HS-5 (cell line): ENCODE data around the gene NTRK3.
"Not testable (repeated sequence)": the region's sequence is repeated elsewhere in the genome, so short reads cannot be mapped to it uniquely, and the experiment has no call there.

Experiments
- DNase-seq: peaks from one replicate; pipeline ENCODE4 v3.0.0-alpha.2; 2012; ENCODE audit warnings: low read depth

NTRK3 gene

GRCh38 chr15:87874896-87875711 lies 381.4 kb downstream of the NTRK3 start:
- no peak for DNase-seq

GRCh38 chr15:87873516-87873915 lies 383.0 kb downstream of the NTRK3 start:
- DNase-seq, result no peak

DNA sequence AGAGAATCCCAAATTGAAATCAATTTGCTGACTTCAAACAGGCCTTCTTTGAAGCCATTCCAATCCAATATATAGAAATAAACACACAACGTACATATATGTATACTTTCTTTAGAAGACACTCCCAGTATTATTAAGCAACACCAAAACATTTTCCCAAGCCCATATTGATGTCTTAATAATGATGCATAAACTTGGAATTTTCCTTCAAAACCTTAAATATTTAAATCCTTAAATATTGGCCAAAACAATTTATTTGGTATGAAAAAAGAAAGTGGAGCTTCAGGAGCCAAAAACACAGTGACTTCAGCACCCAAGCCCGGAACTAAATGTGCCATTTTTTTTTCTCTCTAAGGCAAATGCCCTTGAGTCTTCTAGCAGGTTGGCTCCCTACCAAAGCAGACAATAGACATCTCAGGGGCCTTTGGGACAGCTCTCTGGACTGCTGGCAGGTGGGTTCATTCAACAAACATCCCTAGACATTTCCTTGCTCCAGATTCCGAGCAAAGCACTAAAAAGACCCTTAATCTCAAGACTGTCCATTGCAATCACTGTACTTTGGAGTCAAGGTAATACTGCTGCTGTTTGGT lies 384.7 kb downstream of the NTRK3 start:
- no peak for DNase-seq

- DNase-seq, result peak; percentile 85
Observed at GRCh38 chr15:87871258-87871681, 385.3 kb downstream of the NTRK3 start.

- DNase-seq, result no peak
Observed at GRCh38 chr15:87866961-87867360, 389.6 kb downstream of the NTRK3 start.

DNA sequence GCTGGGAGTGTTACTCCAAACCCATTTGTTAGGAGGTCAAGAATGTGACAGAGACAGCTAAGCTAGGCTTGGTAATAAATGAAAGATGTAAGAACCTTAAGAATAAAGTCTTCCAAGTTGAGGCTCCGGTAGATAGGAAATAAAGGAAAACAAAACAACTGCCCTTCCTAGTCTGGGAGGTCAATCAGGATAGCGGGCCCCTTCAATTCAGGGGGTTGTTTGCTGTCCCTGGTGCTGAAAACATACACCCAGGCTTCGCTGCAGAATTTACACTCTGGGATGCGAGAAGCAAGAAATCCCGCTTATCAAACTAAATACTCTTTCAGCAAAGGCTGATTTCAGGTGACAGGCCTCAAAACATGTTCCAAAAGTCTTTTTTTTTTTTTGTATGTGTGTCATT lies 393.4 kb downstream of the NTRK3 start:
- no peak for DNase-seq

DNA sequence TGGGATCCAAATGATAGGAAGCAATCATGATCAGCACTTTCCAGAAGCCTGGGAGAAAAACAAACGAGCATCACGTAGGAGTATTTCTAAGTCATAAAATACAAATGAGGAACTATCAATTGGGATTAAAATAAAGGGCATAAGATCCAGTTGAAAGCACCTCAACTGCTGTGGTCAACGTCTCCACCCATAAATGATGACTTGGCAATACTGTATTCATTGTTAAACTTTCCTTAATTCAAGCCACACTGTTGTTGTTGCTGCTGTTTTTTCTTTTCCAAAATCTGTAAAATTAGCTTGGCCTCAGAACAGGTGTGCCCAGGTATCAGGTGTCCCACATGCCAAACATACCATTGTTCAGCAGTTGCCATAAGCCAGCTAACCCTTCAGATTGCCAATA lies 395.8 kb downstream of the NTRK3 start:
- no peak for DNase-seq

DNA sequence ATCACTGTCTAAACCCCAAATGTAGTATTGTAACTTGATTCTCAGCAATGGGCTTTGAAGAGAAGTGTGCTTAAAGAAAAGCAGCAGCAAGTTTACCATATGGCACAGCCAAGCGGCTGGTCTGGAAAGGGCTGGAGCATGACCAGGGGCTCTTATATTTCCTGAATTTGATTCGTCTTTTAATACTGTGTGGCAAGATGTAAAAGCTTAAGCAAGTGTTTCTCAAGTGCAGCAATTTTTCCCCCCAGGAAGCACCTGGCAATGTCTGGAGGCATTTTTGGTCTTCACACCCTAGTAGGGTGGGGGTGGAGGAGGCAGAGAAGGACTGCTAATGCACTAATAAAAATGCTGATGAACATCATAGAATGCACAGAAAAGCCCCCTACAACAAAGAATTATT lies 397.9 kb downstream of the NTRK3 start:
- DNase-seq, result no peak

- no peak for DNase-seq
Observed at GRCh38 chr15:87851497-87851896, 405.0 kb downstream of the NTRK3 start.

DNA sequence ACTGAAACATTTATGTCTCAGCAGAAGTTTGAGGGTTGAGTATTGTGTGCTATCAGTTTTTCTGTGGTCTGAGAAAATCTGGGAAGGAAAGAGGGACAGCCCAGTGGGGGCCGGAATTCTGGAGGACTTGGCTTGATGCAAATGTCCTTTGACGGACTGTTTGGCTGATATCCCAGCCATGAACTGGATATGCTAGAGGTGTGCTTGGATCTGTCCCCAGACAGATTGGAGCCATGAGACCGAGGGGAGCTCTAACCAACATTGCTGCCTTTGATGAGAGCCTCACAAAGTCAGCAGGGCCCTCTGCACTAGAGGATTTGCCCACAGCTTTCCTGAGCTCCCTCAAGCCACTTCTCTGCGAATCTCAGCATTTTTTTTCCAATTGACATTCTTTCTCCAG lies 405.6 kb downstream of the NTRK3 start:
- DNase-seq, result no peak

DNA sequence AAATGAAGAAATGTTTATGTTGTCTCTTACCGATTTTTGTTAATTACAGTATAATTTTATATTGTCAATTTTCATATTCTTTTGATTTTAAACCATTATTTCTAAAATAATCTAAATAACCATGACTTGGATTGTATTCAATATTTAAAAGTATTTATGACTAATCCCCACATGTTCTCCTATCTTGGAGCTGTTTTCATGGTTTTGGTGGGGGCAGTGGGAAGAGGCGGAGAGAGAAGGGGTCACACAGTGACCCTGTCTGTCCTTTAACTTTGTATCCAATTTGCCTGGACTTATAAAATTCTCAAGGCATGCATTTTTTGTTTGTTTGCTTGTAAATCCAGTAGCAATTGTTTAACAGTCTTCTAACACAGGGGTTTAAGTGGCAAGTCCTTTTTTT lies 407.4 kb downstream of the NTRK3 start:
- DNase-seq, result no peak

- DNase-seq, result no peak
Observed at GRCh38 chr15:87848012-87848411, 408.5 kb downstream of the NTRK3 start.

- no peak for DNase-seq
Observed at GRCh38 chr15:87846746-87847145, 409.8 kb downstream of the NTRK3 start.

- no peak for DNase-seq
Observed at GRCh38 chr15:87843312-87843711, 413.2 kb downstream of the NTRK3 start.

DNA sequence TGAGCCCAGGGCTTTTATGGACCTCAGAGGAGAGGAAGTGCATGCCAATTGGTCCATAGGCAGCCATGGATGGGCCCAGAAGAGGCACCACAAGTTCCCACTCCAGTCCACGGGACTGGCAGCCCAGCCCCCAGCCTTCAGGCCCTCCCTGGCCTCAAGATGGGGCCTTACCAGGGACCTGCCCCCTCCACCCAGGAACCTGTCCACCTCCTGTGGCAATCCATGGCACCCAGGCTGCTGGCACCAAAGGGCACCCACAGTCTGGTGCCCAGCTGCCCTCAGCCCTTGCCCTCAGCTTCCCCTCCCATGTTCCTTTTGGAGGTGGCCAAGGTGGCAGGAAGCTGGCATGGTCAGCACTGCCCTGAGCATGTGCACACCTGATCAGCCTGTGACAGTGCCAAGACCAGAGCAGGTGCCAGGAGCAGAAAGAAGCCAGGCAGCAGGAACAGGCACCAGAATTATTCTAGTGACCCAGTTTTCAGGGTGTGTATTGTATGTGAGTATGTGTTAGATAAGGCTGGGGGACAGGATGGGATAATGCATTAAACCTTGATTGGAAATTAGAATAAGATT lies 415.0 kb downstream of the NTRK3 start:
- no peak for DNase-seq

DNA sequence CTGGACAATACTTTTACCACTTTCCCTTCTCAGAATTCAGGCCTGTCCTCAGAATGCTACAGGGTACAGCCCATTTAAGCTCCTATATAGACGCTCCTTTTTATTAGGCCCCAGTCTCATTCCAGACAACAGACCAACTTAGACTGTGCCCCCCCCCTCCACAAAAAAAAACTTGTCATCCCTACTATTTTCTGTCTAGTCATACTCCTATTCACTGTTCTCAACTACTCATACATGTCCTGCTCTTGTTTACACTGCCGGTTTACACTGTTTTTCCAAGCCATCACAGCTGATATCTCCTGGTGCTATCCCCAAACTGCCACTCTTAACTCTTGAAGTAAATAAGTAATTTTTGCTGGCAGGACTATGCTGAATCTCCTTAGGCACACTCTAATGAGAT lies 420.7 kb downstream of the NTRK3 start:
- not testable (repeated sequence) for DNase-seq

DNA sequence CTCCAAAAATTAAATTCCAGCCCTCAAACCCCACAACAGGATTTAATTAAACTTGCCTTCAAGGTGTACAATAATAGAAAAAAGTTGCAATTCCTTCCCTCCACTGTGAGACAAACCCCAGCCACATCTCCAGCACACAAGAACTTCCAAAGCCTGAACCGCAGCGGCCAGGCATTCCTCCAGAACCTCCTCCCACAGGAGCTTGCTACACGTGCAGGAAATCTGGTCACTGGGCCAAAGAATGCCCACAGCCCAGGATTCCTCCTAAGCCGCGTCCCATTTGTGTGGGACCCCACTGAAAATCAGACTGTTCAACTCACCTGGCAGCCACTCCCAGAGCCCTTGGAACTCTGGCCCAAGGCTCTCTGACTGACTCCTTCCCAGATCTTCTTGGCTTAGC lies 423.2 kb downstream of the NTRK3 start:
- not testable (repeated sequence) for DNase-seq

DNA sequence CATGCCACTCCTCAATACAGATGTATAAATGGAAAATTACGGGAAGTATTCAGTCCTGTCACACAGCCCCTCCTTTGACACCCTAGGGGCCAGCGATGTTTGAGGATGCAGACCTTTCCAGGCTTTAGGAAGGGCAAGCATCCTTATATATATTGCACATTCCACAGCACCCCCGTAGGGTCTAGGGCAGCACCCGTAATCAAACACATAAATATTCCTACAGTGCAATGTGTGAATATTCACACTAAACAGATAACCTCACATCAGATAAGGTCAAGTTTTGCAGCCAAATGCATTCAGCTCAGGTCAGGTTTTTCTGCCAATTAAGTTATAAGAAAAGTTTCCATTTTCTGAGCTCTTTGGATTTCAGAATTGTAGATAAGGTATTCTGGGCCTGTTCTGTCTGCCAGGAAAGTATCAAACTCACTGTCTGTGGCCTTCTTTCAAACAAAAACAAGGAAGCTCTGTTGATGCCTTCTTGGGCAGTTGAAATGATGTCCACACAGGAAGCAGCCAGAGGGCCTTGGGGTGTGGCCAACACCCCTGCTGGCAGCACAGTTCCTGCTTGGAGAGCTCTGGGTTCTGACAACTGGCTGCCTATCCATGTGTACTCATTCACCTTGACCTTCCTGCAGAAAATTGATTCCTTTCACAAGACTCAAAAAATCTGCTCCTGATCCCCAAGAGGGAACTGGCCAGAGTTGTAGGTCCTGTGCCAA lies 427.0 kb downstream of the NTRK3 start:
- no peak for DNase-seq

DNA sequence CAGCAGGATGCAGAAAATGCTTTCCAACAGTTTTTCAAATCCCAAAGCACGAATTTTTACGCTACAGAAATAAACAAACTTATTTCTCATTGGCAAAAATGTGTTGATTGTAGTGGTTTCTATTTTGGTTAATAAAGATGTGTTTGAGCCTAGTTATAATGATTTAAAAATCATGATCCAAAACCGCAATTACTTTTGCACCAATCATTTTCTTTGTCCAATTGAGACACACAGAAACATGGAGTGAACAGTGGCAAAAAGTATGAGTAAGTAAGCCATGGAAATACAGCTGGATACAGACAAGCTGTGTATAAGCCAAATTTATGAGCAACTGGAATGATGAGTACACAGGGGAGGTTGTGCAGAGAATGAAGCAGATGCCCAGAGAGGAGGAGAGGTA lies 427.9 kb downstream of the NTRK3 start:
- no peak for DNase-seq

- DNase-seq, result peak; percentile 6
Observed at GRCh38 chr15:87827131-87827530, 429.4 kb downstream of the NTRK3 start.

DNA sequence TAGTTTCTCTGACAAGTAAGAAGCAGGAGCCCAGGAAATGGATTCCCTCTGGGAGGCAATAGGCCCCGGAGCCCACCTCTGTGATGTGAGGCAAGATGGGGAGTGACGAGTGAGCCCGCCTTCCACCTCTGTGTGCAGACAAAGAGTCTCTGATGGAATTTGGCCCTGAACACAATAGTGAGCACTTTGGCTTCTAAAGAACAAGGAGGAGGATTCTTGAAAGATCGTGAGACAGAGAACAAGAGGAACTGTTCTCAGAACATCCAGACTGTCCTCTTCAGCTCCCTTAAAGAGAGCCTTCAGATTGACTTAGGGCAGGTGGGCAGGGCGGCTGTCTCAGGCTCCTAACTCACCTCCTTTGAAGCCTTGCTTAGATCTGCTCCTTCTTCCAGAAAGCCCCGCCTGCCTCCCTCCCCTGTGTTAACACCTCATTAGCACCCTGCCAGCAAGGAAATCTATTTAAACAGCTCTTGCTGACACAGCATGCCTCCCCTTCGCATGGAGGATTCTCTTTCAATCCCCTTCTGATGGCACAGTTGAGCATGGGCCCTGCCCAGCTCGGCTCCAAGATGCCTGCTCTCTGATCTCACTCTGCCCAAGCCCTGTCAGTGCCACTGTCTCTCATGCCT lies 430.3 kb downstream of the NTRK3 start:
- DNase-seq, result no peak

DNA sequence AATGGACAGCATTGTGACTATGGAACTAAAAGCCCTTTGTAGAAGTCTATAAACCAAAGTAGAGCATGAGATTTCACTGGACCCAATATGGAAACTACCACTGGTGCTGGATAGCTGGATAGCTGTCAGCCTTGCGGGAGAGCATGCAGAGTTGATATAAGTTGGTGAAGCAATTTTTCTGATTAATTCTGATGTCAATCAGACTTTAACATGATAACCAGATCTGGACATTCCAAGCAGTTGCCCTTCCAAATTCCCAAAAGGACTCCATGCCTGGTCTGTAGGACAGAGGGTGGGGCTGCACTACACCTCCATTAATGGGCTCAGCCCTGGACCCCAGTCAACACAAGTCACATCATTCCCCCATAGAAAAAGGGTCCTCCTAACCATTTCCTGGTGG lies 437.8 kb downstream of the NTRK3 start:
- DNase-seq, result no peak
